ENCODE data around the gene ADK. TPM values are rescaled to one million over a fixed set of nuclear protein-coding genes. Genes with fewer than 3 reads are reported as not detected.

The ADK gene
- total and polyA plus RNA-seq, 2 experiments from 2014 or later = 39.9 to 53.0 TPM

DNA sequence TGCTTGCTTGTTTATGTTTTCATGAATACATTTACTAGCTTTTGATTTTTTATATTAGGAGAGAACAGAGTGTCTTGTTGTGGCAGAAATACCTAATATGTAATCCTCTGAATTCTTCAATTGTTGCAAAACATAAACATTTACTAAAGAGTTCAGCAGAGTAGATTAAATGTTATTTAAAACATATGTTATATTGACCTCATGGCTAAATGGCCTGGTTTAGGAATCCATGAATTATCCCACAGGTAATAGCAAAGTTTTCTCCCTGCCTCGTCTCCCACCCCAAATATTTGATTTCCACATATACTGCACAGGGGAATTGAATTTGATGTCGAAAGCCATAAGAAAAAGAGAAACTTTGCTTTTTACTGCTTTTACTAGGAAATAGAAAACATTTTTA lies 111.8 kb downstream of the ADK start:
- no peak for TF ChIP-seq ETS1 (IDR thresholded peaks at IDR 0.05)
- no peak for TF ChIP-seq ZNF462 (CRISPR knock-in tag; IDR thresholded peaks at IDR 0.05)
- TF ChIP-seq, protein P1, sequence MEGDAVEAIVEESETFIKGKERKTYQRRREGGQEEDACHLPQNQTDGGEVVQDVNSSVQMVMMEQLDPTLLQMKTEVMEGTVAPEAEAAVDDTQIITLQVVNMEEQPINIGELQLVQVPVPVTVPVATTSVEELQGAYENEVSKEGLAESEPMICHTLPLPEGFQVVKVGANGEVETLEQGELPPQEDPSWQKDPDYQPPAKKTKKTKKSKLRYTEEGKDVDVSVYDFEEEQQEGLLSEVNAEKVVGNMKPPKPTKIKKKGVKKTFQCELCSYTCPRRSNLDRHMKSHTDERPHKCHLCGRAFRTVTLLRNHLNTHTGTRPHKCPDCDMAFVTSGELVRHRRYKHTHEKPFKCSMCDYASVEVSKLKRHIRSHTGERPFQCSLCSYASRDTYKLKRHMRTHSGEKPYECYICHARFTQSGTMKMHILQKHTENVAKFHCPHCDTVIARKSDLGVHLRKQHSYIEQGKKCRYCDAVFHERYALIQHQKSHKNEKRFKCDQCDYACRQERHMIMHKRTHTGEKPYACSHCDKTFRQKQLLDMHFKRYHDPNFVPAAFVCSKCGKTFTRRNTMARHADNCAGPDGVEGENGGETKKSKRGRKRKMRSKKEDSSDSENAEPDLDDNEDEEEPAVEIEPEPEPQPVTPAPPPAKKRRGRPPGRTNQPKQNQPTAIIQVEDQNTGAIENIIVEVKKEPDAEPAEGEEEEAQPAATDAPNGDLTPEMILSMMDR (conservative IDR thresholded peaks at IDR 0.05; ENCODE audit: low read depth in 2 of 2) = no peak
- no peak for TF ChIP-seq EZH2 (IDR thresholded peaks at IDR 0.05; ENCODE audit: low read depth, unreplicated experiment)
- no peak for TF ChIP-seq EZH2phosphoT487 (IDR thresholded peaks at IDR 0.05; ENCODE audit: unreplicated experiment)
- no peak for TF ChIP-seq STAT1 (IDR thresholded peaks at IDR 0.05; ENCODE audit: unreplicated experiment)
- no peak for TF ChIP-seq CREB1 (CRISPR knock-in tag; IDR thresholded peaks at IDR 0.05; ENCODE audit: low read depth)
- no peak for TF ChIP-seq NANOG (IDR thresholded peaks at IDR 0.05; ENCODE audit: borderline replicate concordance)
- no peak for TF ChIP-seq ZNF114 (CRISPR knock-in tag; IDR thresholded peaks at IDR 0.05)
- TF ChIP-seq POLR2AphosphoS5 (IDR thresholded peaks at IDR 0.05; ENCODE audit: low read depth) = no peak
- no peak for TF ChIP-seq JUNB (IDR thresholded peaks at IDR 0.05; ENCODE audit: unreplicated experiment)
- TF ChIP-seq, protein P2, sequence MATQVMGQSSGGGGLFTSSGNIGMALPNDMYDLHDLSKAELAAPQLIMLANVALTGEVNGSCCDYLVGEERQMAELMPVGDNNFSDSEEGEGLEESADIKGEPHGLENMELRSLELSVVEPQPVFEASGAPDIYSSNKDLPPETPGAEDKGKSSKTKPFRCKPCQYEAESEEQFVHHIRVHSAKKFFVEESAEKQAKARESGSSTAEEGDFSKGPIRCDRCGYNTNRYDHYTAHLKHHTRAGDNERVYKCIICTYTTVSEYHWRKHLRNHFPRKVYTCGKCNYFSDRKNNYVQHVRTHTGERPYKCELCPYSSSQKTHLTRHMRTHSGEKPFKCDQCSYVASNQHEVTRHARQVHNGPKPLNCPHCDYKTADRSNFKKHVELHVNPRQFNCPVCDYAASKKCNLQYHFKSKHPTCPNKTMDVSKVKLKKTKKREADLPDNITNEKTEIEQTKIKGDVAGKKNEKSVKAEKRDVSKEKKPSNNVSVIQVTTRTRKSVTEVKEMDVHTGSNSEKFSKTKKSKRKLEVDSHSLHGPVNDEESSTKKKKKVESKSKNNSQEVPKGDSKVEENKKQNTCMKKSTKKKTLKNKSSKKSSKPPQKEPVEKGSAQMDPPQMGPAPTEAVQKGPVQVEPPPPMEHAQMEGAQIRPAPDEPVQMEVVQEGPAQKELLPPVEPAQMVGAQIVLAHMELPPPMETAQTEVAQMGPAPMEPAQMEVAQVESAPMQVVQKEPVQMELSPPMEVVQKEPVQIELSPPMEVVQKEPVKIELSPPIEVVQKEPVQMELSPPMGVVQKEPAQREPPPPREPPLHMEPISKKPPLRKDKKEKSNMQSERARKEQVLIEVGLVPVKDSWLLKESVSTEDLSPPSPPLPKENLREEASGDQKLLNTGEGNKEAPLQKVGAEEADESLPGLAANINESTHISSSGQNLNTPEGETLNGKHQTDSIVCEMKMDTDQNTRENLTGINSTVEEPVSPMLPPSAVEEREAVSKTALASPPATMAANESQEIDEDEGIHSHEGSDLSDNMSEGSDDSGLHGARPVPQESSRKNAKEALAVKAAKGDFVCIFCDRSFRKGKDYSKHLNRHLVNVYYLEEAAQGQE (IDR thresholded peaks at IDR 0.05; ENCODE audit: unreplicated experiment) = no peak
- TF ChIP-seq ZNF331 (CRISPR knock-in tag; IDR thresholded peaks at IDR 0.05; ENCODE audit: low read depth) = no peak
- H3K27ac ChIP-seq (ENCODE audit: low read depth) = no peak overlapping the region
- H3K4me2 ChIP-seq = no peak overlapping the region
- no peaks in the 10 kb centered on the region for H3K9me3 Mint-ChIP-seq
- peaks cover 8% of the 10 kb centered on the region for H3K79me2 ChIP-seq (replicated peaks; ENCODE audit: insufficient read depth)
- peaks cover 8% of the 10 kb centered on the region for H3K4me1 ChIP-seq (ENCODE audit: insufficient read depth)
- ATAC-seq (no peak), DNase-seq (ENCODE audit: low spot score) (no peak)
- no peak overlapping the region for H2AFZ ChIP-seq
- no peaks in the 10 kb centered on the region for H3K27me3 Mint-ChIP-seq (ENCODE audit: insufficient read depth, low read depth, poor library complexity)
- H3K4me3 ChIP-seq = no peak overlapping the region
- H3F3A ChIP-seq (replicated peaks; ENCODE audit: low read depth) = no peaks in the 10 kb centered on the region
- no peak overlapping the region for H3K27ac Mint-ChIP-seq
- no peaks in the 10 kb centered on the region for H3K36me3 Mint-ChIP-seq (ENCODE audit: low read depth)
- H3K4me3 Mint-ChIP-seq = no peak overlapping the region
- H3K9me2 ChIP-seq (ENCODE audit: insufficient read depth) = no peaks in the 10 kb centered on the region
- H4K20me1 ChIP-seq (replicated peaks; ENCODE audit: insufficient read depth) = no peaks in the 10 kb centered on the region
- no peaks in the 10 kb centered on the region; the same call in none of the 3 replicates for H3K4me1 Mint-ChIP-seq
- H3K36me3 ChIP-seq (ENCODE audit: insufficient read depth) = no peaks in the 10 kb centered on the region
- no peaks in the 10 kb centered on the region for H3K27me3 ChIP-seq (ENCODE audit: insufficient read depth)
